ENCODE data around the gene GRB10. TPM values are rescaled to one million over a fixed set of nuclear protein-coding genes. Genes with fewer than 3 reads are reported as not detected.
"Not testable (repeated sequence)": the region's sequence is repeated elsewhere in the genome, so short reads cannot be mapped to it uniquely, and the experiment has no call there.

GRB10 gene
- total and polyA plus RNA-seq, 2 experiments from 2014 or later = 35.0 to 154 TPM

DNA sequence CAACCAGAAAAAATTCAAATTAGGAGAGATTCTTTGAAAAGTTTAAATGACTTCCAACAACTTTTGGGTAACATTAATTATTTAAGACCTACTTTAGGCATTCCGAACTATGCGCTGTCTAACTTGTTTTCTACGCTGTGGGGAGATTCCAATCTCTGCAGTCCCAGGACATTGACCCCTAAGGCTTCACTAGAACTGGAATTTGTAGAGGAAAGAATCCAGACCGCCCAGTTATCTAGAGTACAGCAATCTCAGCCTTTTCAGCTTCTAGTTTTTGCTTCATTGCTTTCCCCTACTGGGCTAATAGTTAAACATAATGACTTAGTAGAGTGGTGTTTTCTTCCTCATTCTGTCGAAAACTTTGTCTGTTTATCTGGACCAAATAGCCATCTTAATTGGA, 202.6 kb downstream of the GRB10 start:
- Histone ChIP-seq H4K20me1 (replicated peaks; ENCODE audit: insufficient read depth) (no peaks in the 10 kb centered on the region), H3K4me2 (no peak overlapping the region), H3K4me1 (ENCODE audit: insufficient read depth) (no peaks in the 10 kb centered on the region), H2AFZ (no peak overlapping the region), H3K36me3 (ENCODE audit: insufficient read depth) (peaks cover 9% of the 10 kb centered on the region; the same call in 1 of the 2 replicates), H3K4me3 (no peak overlapping the region), H3K27ac (ENCODE audit: low read depth) (no peak overlapping the region), H3K9me2 (ENCODE audit: insufficient read depth) (no peaks in the 10 kb centered on the region; the same call in 1 of the 2 replicates), H3K79me2 (replicated peaks; ENCODE audit: insufficient read depth) (no peaks in the 10 kb centered on the region), H3F3A (replicated peaks; ENCODE audit: low read depth) (no peaks in the 10 kb centered on the region), H3K27me3 (ENCODE audit: insufficient read depth) (no peaks in the 10 kb centered on the region)
- Mint-ChIP-seq H3K27me3 (ENCODE audit: insufficient read depth, low read depth, poor library complexity) (peaks cover 7% of the 10 kb centered on the region), H3K4me1 (peaks cover 4% of the 10 kb centered on the region; the same call in 2 of the 3 replicates), H3K27ac (no peak overlapping the region), H3K9me3 (peaks cover 63% of the 10 kb centered on the region), H3K36me3 (ENCODE audit: low read depth) (peaks cover 39% of the 10 kb centered on the region), H3K4me3 (no peak overlapping the region)
- no peak for ATAC-seq
- TF ChIP-seq ZNF331 (CRISPR knock-in tag; IDR thresholded peaks at IDR 0.05; ENCODE audit: low read depth) = no peak
- no peak for TF ChIP-seq POLR2AphosphoS5 (IDR thresholded peaks at IDR 0.05; ENCODE audit: low read depth)
- no peak for DNase-seq (ENCODE audit: low spot score)

DNA sequence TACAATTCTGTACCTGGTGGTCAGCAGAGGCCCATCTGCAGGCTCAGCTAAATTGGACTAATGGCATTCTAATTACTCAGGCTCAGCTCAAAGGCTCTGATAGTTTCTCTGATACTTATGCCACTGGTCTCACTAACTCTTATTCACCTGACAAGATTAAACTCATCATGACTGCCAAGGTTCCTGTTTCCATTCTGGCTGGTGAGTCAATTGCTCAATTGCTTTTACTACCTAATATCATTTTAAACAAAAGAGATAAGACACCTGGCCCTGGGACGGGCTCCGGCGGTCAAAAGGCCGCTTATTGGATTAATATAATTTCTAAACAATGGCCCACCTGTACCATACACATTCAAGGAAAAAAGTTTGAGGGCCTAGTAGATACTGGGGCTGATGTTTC, 204.6 kb downstream of the GRB10 start:
- not testable (repeated sequence) for H3K4me1 ChIP-seq (ENCODE audit: insufficient read depth); H2AFZ ChIP-seq; H3K36me3 ChIP-seq (ENCODE audit: insufficient read depth); H3K4me1 Mint-ChIP-seq; H3F3A ChIP-seq (replicated peaks; ENCODE audit: low read depth); H3K27ac Mint-ChIP-seq; DNase-seq (ENCODE audit: low spot score); H3K4me3 Mint-ChIP-seq; H3K9me2 ChIP-seq (ENCODE audit: insufficient read depth); H3K4me3 ChIP-seq; H3K27me3 ChIP-seq (ENCODE audit: insufficient read depth); H4K20me1 ChIP-seq (replicated peaks; ENCODE audit: insufficient read depth); H3K79me2 ChIP-seq (replicated peaks; ENCODE audit: insufficient read depth); ATAC-seq; H3K27ac ChIP-seq (ENCODE audit: low read depth); H3K27me3 Mint-ChIP-seq (ENCODE audit: insufficient read depth, low read depth, poor library complexity); H3K4me2 ChIP-seq
- Mint-ChIP-seq H3K36me3 (ENCODE audit: low read depth) (peaks cover 29% of the 10 kb centered on the region), H3K9me3 (peaks cover 57% of the 10 kb centered on the region)

DNA sequence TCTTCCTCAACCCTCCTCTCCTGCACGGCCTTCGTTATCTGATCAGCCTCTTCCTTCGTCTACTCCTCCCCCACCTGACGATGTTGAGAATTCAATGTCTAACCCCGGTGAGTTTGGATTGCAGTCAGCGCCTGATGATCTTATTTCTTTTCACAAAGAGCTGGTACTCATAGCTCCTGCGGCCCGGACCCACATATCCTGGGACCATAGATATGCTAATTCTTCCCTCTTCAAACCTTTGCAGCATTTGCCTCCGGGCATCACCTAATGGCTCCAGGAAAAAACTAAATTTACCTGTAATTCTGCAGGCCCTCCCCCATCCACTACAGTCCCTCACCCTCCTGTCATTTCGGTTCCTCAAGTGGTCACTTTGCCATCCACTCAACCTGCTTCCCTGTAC, 205.1 kb downstream of the GRB10 start:
- H3K4me3 Mint-ChIP-seq = no peak overlapping the region
- DNase-seq (ENCODE audit: low spot score) (no peak), ATAC-seq (no peak)
- Histone ChIP-seq H3K9me2 (ENCODE audit: insufficient read depth) (no peaks in the 10 kb centered on the region; the same call in 1 of the 2 replicates), H4K20me1 (replicated peaks; ENCODE audit: insufficient read depth) (no peaks in the 10 kb centered on the region), H3K27ac (ENCODE audit: low read depth) (no peak overlapping the region), H3K36me3 (ENCODE audit: insufficient read depth) (peaks cover 3% of the 10 kb centered on the region; the same call in 1 of the 2 replicates), H3F3A (replicated peaks; ENCODE audit: low read depth) (no peaks in the 10 kb centered on the region), H3K79me2 (replicated peaks; ENCODE audit: insufficient read depth) (no peaks in the 10 kb centered on the region), H3K4me2 (no peak overlapping the region), H3K4me3 (no peak overlapping the region), H3K4me1 (ENCODE audit: insufficient read depth) (no peaks in the 10 kb centered on the region), H2AFZ (no peak overlapping the region), H3K27me3 (ENCODE audit: insufficient read depth) (no peaks in the 10 kb centered on the region)
- peaks cover 52% of the 10 kb centered on the region for H3K9me3 Mint-ChIP-seq
- peaks cover 25% of the 10 kb centered on the region for H3K36me3 Mint-ChIP-seq (ENCODE audit: low read depth)
- no peak overlapping the region for H3K27ac Mint-ChIP-seq
- H3K27me3 Mint-ChIP-seq (ENCODE audit: insufficient read depth, low read depth, poor library complexity) = peaks cover 4% of the 10 kb centered on the region
- TF ChIP-seq STAT1 (IDR thresholded peaks at IDR 0.05; ENCODE audit: unreplicated experiment) (no peak), EZH2 (IDR thresholded peaks at IDR 0.05; ENCODE audit: low read depth, unreplicated experiment) (no peak), ZNF331 (CRISPR knock-in tag; IDR thresholded peaks at IDR 0.05; ENCODE audit: low read depth) (no peak), JUNB (IDR thresholded peaks at IDR 0.05; ENCODE audit: unreplicated experiment) (no peak), POLR2AphosphoS5 (IDR thresholded peaks at IDR 0.05; ENCODE audit: low read depth) (no peak), EZH2phosphoT487 (IDR thresholded peaks at IDR 0.05; ENCODE audit: unreplicated experiment) (no peak), CREB1 (CRISPR knock-in tag; IDR thresholded peaks at IDR 0.05; ENCODE audit: low read depth) (no peak)
- TF ChIP-seq, protein P1, sequence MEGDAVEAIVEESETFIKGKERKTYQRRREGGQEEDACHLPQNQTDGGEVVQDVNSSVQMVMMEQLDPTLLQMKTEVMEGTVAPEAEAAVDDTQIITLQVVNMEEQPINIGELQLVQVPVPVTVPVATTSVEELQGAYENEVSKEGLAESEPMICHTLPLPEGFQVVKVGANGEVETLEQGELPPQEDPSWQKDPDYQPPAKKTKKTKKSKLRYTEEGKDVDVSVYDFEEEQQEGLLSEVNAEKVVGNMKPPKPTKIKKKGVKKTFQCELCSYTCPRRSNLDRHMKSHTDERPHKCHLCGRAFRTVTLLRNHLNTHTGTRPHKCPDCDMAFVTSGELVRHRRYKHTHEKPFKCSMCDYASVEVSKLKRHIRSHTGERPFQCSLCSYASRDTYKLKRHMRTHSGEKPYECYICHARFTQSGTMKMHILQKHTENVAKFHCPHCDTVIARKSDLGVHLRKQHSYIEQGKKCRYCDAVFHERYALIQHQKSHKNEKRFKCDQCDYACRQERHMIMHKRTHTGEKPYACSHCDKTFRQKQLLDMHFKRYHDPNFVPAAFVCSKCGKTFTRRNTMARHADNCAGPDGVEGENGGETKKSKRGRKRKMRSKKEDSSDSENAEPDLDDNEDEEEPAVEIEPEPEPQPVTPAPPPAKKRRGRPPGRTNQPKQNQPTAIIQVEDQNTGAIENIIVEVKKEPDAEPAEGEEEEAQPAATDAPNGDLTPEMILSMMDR (conservative IDR thresholded peaks at IDR 0.05; ENCODE audit: low read depth in 2 of 2) = no peak
- TF ChIP-seq, protein P2, sequence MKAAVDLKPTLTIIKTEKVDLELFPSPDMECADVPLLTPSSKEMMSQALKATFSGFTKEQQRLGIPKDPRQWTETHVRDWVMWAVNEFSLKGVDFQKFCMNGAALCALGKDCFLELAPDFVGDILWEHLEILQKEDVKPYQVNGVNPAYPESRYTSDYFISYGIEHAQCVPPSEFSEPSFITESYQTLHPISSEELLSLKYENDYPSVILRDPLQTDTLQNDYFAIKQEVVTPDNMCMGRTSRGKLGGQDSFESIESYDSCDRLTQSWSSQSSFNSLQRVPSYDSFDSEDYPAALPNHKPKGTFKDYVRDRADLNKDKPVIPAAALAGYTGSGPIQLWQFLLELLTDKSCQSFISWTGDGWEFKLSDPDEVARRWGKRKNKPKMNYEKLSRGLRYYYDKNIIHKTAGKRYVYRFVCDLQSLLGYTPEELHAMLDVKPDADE (IDR thresholded peaks at IDR 0.05) = no peak
- H3K4me1 Mint-ChIP-seq = peaks cover 4% of the 10 kb centered on the region; the same call in 2 of the 3 replicates

DNA sequence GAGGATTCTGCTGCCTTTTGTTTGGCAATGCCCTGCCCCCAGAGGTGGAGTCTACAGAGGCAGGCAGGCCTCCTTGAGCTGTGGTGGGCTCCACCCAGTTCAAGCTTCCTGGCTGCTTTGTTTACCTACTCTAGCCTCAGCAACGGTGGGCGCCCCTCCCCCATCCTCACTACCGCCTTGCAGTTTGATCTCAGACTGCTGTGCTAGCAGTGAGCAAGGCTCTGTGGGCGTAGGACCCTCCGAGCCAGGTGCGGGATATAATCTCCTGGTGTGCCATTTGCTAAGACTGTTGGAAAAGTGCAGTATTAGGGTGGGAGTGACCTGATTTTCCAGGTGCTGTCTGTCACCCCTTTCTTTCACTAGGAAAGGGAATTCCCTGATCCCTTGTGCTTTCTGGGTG, 206.3 kb downstream of the GRB10 start:
- H4K20me1 ChIP-seq (replicated peaks; ENCODE audit: insufficient read depth); H3K4me2 ChIP-seq; H2AFZ ChIP-seq; H3K36me3 ChIP-seq (ENCODE audit: insufficient read depth); ATAC-seq; H3K9me2 ChIP-seq (ENCODE audit: insufficient read depth); H3K4me3 ChIP-seq; H3K27ac ChIP-seq (ENCODE audit: low read depth); H3K4me1 Mint-ChIP-seq; DNase-seq (ENCODE audit: low spot score); H3K4me3 Mint-ChIP-seq; H3K27ac Mint-ChIP-seq; H3K4me1 ChIP-seq (ENCODE audit: insufficient read depth); H3K27me3 Mint-ChIP-seq (ENCODE audit: insufficient read depth, low read depth, poor library complexity); H3K27me3 ChIP-seq (ENCODE audit: insufficient read depth); H3K79me2 ChIP-seq (replicated peaks; ENCODE audit: insufficient read depth); H3F3A ChIP-seq (replicated peaks; ENCODE audit: low read depth): not testable (repeated sequence)
- Mint-ChIP-seq H3K36me3 (ENCODE audit: low read depth) (peaks cover 22% of the 10 kb centered on the region), H3K9me3 (peaks cover 50% of the 10 kb centered on the region)

All from GM23338 (cell line).